Endothelial cell (in vitro differentiated cells): Measurements from ENCODE around the gene SGTB. TPM values are rescaled to one million over a fixed set of nuclear protein-coding genes. Genes with fewer than 3 reads are reported as not detected.

Experiments
- DNase-seq: peaks from one replicate; pipeline ENCODE4 v3.0.0; 2021; ENCODE audit warnings: low spot score
- H3K27ac Mint-ChIP-seq: one replicate; pipeline ENCODE4 v1.8.0; 2021; ENCODE audit warnings: mixed read lengths, inconsistent platforms; ENCODE audit not compliant: unreplicated experiment
- H3K27me3 Mint-ChIP-seq: one replicate; pipeline ENCODE4 v1.8.0; 2021; ENCODE audit warnings: mild to moderate bottlenecking, moderate library complexity, mixed read lengths, inconsistent platforms; ENCODE audit not compliant: unreplicated experiment
- H3K36me3 Mint-ChIP-seq: one replicate; pipeline ENCODE4 v1.8.0; 2021; ENCODE audit warnings: mild to moderate bottlenecking, low read depth, mixed read lengths, inconsistent platforms; ENCODE audit not compliant: unreplicated experiment
- H3K4me1 Mint-ChIP-seq: one replicate; pipeline ENCODE4 v1.8.0; 2021; ENCODE audit warnings: mild to moderate bottlenecking, mixed read lengths, inconsistent platforms; ENCODE audit not compliant: unreplicated experiment
- H3K4me3 Mint-ChIP-seq: one replicate; pipeline ENCODE4 v1.8.0; 2021; ENCODE audit warnings: mild to moderate bottlenecking, mixed read lengths, inconsistent platforms; ENCODE audit not compliant: unreplicated experiment
- H3K9me3 Mint-ChIP-seq: one replicate; pipeline ENCODE4 v1.8.0; 2021; ENCODE audit warnings: mixed read lengths, inconsistent platforms; ENCODE audit not compliant: unreplicated experiment
- long read RNA-seq: library from polyadenylated mRNA; unstranded; transcript quantifications from one replicate; pipeline ENCODE4 v2.0.0, GENCODE V29; 2020; ENCODE audit not compliant: unreplicated experiment
- total RNA-seq: library from RNA; stranded (reverse); fragmentation: NEBNext Ultra II Directional; extraction: Animal tissue kit (Norgen Biotek cat#: 25700); gene quantifications from one replicate; pipeline ENCODE4 v1.2.1, GENCODE V29; 2021; ENCODE audit not compliant: unreplicated experiment
- TF ChIP-seq, protein P1 (sequence below): fragments of 200-600 bp; sonication (generic); IDR thresholded peaks from one replicate; pipeline ENCODE4 v1.5.0; 2021; ENCODE audit warnings: antibody characterized with exemption; ENCODE audit not compliant: unreplicated experiment

Gene SGTB
- 8.3 TPM for total RNA-seq
- long read RNA-seq, full-length matches to known transcripts = 1 of 2 reads
- long read RNA-seq, partial matches to known transcripts = 0 of 2 reads
- long read RNA-seq, other reads (novel, unspliced or antisense) = 1 of 2 reads

GRCh38 chr5:65721720-65722574 is at the start of gene SGTB, which contains the start of gene NLN:
TSS of gene SGTB (minus strand) at chr5:65722109. CDS start at chr5:65720807, 1,302 bp downstream.
TSS of gene NLN (plus strand) at chr5:65722205. CDS start at chr5:65722374, 169 bp downstream.
- peak within 1 kb of the TSS; percentile 82 for H3K27ac Mint-ChIP-seq
- peak; percentile 95 for DNase-seq
- TF ChIP-seq, protein P1, sequence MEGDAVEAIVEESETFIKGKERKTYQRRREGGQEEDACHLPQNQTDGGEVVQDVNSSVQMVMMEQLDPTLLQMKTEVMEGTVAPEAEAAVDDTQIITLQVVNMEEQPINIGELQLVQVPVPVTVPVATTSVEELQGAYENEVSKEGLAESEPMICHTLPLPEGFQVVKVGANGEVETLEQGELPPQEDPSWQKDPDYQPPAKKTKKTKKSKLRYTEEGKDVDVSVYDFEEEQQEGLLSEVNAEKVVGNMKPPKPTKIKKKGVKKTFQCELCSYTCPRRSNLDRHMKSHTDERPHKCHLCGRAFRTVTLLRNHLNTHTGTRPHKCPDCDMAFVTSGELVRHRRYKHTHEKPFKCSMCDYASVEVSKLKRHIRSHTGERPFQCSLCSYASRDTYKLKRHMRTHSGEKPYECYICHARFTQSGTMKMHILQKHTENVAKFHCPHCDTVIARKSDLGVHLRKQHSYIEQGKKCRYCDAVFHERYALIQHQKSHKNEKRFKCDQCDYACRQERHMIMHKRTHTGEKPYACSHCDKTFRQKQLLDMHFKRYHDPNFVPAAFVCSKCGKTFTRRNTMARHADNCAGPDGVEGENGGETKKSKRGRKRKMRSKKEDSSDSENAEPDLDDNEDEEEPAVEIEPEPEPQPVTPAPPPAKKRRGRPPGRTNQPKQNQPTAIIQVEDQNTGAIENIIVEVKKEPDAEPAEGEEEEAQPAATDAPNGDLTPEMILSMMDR = no peak
- peak within 1 kb of the TSS; percentile 99 for H3K4me3 Mint-ChIP-seq
- peaks cover 6% of the 10 kb centered on the region for H3K27me3 Mint-ChIP-seq
- H3K9me3 Mint-ChIP-seq = no peaks in the 10 kb centered on the region
- peaks cover 25% of the 10 kb centered on the region for H3K4me1 Mint-ChIP-seq
- peaks cover 8% of the 10 kb centered on the region for H3K36me3 Mint-ChIP-seq

DNA sequence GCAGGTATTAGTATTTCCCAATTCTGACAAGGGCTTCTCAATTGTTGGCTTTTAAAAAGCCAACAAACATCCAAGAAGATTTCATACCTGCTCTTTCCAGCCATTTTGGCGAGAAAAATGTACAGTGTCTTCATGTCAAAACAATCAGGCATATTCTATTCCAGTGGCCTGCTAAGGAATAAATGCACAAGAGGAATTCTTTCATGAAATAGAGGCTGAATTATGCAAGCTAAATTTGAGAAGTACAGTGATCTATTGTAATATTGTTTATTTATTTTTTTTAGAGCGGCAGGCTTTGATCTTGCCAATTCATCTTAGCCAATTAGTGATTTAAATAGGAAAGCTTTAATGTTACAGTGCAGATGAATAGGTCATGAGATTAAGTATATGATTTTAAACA is 49.4 kb upstream of the SGTB start:
- no peak for DNase-seq
- Mint-ChIP-seq H3K27me3 (no peaks in the 10 kb centered on the region), H3K4me3 (no peak overlapping the region), H3K4me1 (no peaks in the 10 kb centered on the region), H3K36me3 (peaks cover 25% of the 10 kb centered on the region), H3K9me3 (no peaks in the 10 kb centered on the region), H3K27ac (no peak overlapping the region)
- TF ChIP-seq, protein P1 = no peak

DNA sequence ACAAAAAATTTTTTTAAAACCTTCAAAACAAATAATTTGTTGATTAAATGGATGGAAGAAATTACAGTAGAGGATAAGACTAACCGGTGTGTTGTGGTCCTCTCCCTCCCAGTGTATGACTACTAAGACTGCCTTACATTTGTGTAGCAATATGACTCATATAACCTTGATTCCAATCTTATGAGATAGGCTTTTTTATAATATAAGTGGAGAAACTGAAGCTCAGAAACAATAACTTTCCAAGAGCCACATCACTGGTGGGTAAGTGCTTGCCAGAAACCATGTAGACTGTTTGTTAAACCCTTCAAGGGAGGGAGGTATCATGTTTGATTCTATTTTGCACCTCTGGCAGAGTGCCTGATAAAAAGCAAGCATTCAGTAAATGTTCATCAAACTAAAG is 47.6 kb upstream of the SGTB start:
- H3K27ac Mint-ChIP-seq = no peak overlapping the region
- no peak overlapping the region for H3K4me3 Mint-ChIP-seq
- TF ChIP-seq, protein P1 = no peak
- H3K4me1 Mint-ChIP-seq = no peaks in the 10 kb centered on the region
- H3K9me3 Mint-ChIP-seq = no peaks in the 10 kb centered on the region
- H3K36me3 Mint-ChIP-seq = peaks cover 29% of the 10 kb centered on the region
- no peak for DNase-seq
- no peaks in the 10 kb centered on the region for H3K27me3 Mint-ChIP-seq

DNA sequence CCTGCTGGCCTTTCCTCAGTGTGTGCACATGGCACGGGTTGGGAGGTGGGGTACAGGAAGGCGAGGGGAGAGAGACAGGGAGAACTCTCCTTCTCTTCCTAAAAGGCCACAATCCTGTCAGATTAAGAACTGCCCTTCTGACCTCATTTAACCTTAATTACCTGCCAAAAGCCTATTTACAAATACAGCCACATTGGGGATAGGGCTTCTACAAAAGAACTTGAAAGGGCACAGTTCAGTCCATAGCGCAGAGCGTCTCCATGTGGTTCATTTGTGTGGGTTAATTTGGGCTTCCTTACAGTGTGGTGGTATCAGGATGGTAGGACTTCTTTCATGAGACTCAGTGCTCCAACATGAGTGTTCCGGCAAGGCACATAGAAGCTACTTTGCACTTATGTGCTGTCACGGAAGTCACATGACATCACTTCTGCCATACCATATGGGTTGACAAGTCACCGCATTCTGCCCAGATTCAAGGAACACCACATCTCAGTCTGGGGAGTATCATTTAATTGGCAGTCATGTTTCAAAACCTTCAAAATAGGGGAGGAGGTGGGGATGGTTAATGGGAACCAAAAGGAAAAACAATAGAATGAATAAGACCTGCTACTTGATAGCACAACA is 46.9 kb upstream of the SGTB start:
- Mint-ChIP-seq H3K27me3 (no peaks in the 10 kb centered on the region), H3K27ac (no peak overlapping the region), H3K4me3 (no peak overlapping the region), H3K36me3 (peaks cover 29% of the 10 kb centered on the region), H3K9me3 (no peaks in the 10 kb centered on the region), H3K4me1 (no peaks in the 10 kb centered on the region)
- TF ChIP-seq, protein P1 = no peak
- no peak for DNase-seq
